Endothelial cell of umbilical vein (primary cell): ENCODE results near the gene UBR3. TPM values are rescaled to one million over a fixed set of nuclear protein-coding genes. Genes with fewer than 3 reads are reported as not detected.

Experiments
- BruUV-seq: library from RNA; stranded (reverse); fragments of 400-500 nt; replicated peaks from 2 replicates; lab custom pipeline; 2021; lab: Mats Ljungman, UMichigan
- CTCF ChIA-PET: fragments of 300-600, 350-600 bp; sonication (Branson Sonifier 250); formaldehyde crosslinking; loops from one replicate; lab custom pipeline; 2021; ENCODE audit warnings: antibody characterized with exemption, inconsistent platforms; lab: Charles Lee
- POLR2A ChIA-PET: fragments of 300-600, 350-600 bp; sonication (Branson Sonifier 250); formaldehyde crosslinking; loops from one replicate; lab custom pipeline; 2021; ENCODE audit warnings: antibody characterized with exemption, inconsistent platforms; lab: Charles Lee
- DNase-seq: peaks from one replicate; pipeline ENCODE4 v3.0.0-alpha.2; 2011; ENCODE audit warnings: low read depth, low spot score
- FAIRE-seq: peaks from 2 replicates; lab custom pipeline; 2011; peaks lifted over from hg19 to GRCh38; lab: Jason Lieb, UNC
- H2AFZ ChIP-seq: 2 replicates; pipeline ENCODE4 v1.6.0; 2012; ENCODE audit warnings: low read depth, low read length, control low read depth, inconsistent platforms
- H3K27ac ChIP-seq: 2 replicates; pipeline ENCODE4 v1.5.1; 2011; ENCODE audit warnings: low read depth, mild to moderate bottlenecking, control low read depth, low read length, moderate library complexity; ENCODE audit not compliant: insufficient read depth
- H3K27me3 ChIP-seq, 2 experiments: 2 replicates each; pipeline versions ENCODE4 v1.6.0 to v1.6.1; 2011; ENCODE audit warnings: low read length in 2 of 2, mixed read lengths in 1 of 2; ENCODE audit not compliant: control insufficient read depth in 2 of 2, insufficient read depth in 2 of 2
- H3K36me3 ChIP-seq, 2 experiments: 2 replicates in 1 of 2; 3 replicates in 1 of 2; pipeline ENCODE4 v1.5.1; 2011; ENCODE audit warnings: low read length in 2 of 2, mild to moderate bottlenecking in 1 of 2, moderate library complexity in 1 of 2; ENCODE audit not compliant: control insufficient read depth in 2 of 2, insufficient read depth in 2 of 2; ENCODE audit errors: extremely low read depth in 1 of 2
- H3K4me1 ChIP-seq: 3 replicates; pipeline ENCODE4 v1.5.1; 2011; ENCODE audit warnings: mild to moderate bottlenecking, low read length; ENCODE audit not compliant: control insufficient read depth, insufficient read depth; ENCODE audit errors: extremely low read depth
- H3K4me2 ChIP-seq: 2 replicates; pipeline ENCODE4 v1.6.1; 2011; ENCODE audit warnings: low read length, control low read depth, mixed read lengths; ENCODE audit not compliant: insufficient read depth
- H3K4me3 ChIP-seq, 3 experiments: fragments of 200-600 bp in 1 of 3; sonication (generic), shearing (Covaris generic) in 1 of 3; replicated peaks in 1 of 3; 2 replicates each; pipeline ENCODE4 v1.5.1; 2011 to 2016; ENCODE audit warnings: control low read depth in 3 of 3, low read length in 3 of 3, mild to moderate bottlenecking in 2 of 3, inconsistent platforms in 1 of 3, low read depth in 1 of 3, moderate library complexity in 1 of 3; ENCODE audit not compliant: insufficient read depth in 1 of 3
- H3K79me2 ChIP-seq: 2 replicates; pipeline ENCODE4 v1.6.0; 2012; ENCODE audit warnings: low read length, inconsistent platforms; ENCODE audit not compliant: control insufficient read depth, insufficient read depth
- H3K9ac ChIP-seq: replicated peaks from 2 replicates; pipeline ENCODE3; 2011; ENCODE audit warnings: low read length, control low read depth; ENCODE audit not compliant: insufficient read depth; ENCODE audit errors: extremely low read depth
- H3K9me1 ChIP-seq: replicated peaks from 3 replicates; pipeline ENCODE4 v1.6.0; 2011; ENCODE audit warnings: mild to moderate bottlenecking, low read length; ENCODE audit not compliant: control insufficient read depth, insufficient read depth; ENCODE audit errors: extremely low read depth
- H3K9me3 ChIP-seq: replicated peaks from 2 replicates; pipeline ENCODE4 v1.5.1; 2012; ENCODE audit warnings: low read length, inconsistent platforms; ENCODE audit not compliant: control insufficient read depth, insufficient read depth
- H4K20me1 ChIP-seq: replicated peaks from 2 replicates; pipeline ENCODE3; 2011; ENCODE audit warnings: mild to moderate bottlenecking, low read length; ENCODE audit not compliant: control insufficient read depth, insufficient read depth; ENCODE audit errors: extremely low read depth
- CTCF ChIP-seq, 2 donors: IDR thresholded peaks; 1 replicate in 1 of 2; 2 replicates in 1 of 2; pipeline ENCODE4 v1.5.1; 2011; ENCODE audit warnings: low read length in 2 of 2, mild to moderate bottlenecking in 2 of 2, moderate library complexity in 2 of 2, control low read depth in 1 of 2, inconsistent platforms in 1 of 2, low read depth in 1 of 2; ENCODE audit not compliant: insufficient read depth in 1 of 2; ENCODE audit errors: extremely low read depth in 1 of 2
- FOS ChIP-seq: IDR thresholded peaks from 2 replicates; pipeline ENCODE4 v1.6.1; 2011; ENCODE audit warnings: mild to moderate bottlenecking, low read length, moderate library complexity, borderline replicate concordance; ENCODE audit not compliant: insufficient read depth
- JUN ChIP-seq: IDR thresholded peaks from 2 replicates; pipeline ENCODE4 v1.6.1; 2011; ENCODE audit warnings: borderline replicate concordance, low read depth; ENCODE audit not compliant: insufficient read length, insufficient read depth
- MAX ChIP-seq: IDR thresholded peaks from 2 replicates; pipeline ENCODE4 v1.6.1; 2011; ENCODE audit not compliant: insufficient read depth, insufficient read length
- MYC ChIP-seq: IDR thresholded peaks from one replicate; pipeline ENCODE4 v1.6.1; 2011; ENCODE audit warnings: mild to moderate bottlenecking, low read depth, low read length
- POLR2A ChIP-seq: IDR thresholded peaks from 2 replicates; pipeline ENCODE4 v1.6.1; 2012; ENCODE audit warnings: low read depth, mild to moderate bottlenecking, control low read depth, low read length
- POLR2AphosphoS5 ChIP-seq: IDR thresholded peaks from 2 replicates; pipeline ENCODE4 v1.6.1; 2012; ENCODE audit warnings: low read depth, mild to moderate bottlenecking, control low read depth, low read length, moderate library complexity; ENCODE audit not compliant: insufficient read depth
- dilution Hi-C: fragments of 300-500 bp; cut with MboI; formaldehyde crosslinking; loops from one replicate; pipeline ENCODE4 v1.15.0; 2019; ENCODE audit warnings: low sequenced_read_pairs; ENCODE audit not compliant: extremely low pct_ligation_motif_present
- intact Hi-C: fragments of 100-400 bp; cut with micrococcal nuclease; formaldehyde crosslinking; loops from one replicate; pipeline ENCODE4 v1.10.0; 2022
- polyA plus RNA-seq, 4 experiments: library from polyadenylated mRNA; depleted of rRNA in 3 of 4; stranded (reverse) in 3 of 4; unstranded in 1 of 4; fragments of >200 nt; gene quantifications; 2 replicates each; pipeline versions ENCODE4 v1.2.1 to v1.2.3, GENCODE V29; 2011 to 2012; ENCODE audit warnings: missing spikeins in 1 of 4
- total RNA-seq: library from RNA; stranded (reverse); gene quantifications from 2 replicates; pipeline ENCODE4 v1.2.3, GENCODE V29; 2021

The UBR3 gene
- total and polyA plus RNA-seq, 2 donors (not counting 3 experiments of a cell fraction or from before 2014, with no cell fraction given), result 5.3 to 27.5 TPM

- H4K20me1 ChIP-seq, result no peaks in the 10 kb centered on the region
- no peak overlapping the region for H3K27ac ChIP-seq
- dilution Hi-C loops (no loop called here), intact Hi-C loops (no loop called here)
- H3K27me3 ChIP-seq, result no peaks in the 10 kb centered on the region
- no peaks in the 10 kb centered on the region for H3K9me1 ChIP-seq
- no peak overlapping the region for H3K4me2 ChIP-seq
- no peak overlapping the region for H3K4me3 ChIP-seq
- H3K9me3 ChIP-seq, result no peaks in the 10 kb centered on the region
- H2AFZ ChIP-seq, result no peak overlapping the region
- ChIA-PET CTCF (interaction anchor here (1.0 to 1.5 kb wide), 3 partner anchors 12 to 351 kb away, joined by 3 to 7 read pairs (median 4); partner anchors contain the start of gene METTL5), POLR2A (no interaction called here)
- peaks cover 8% of the 10 kb centered on the region for H3K4me1 ChIP-seq
- FAIRE-seq, result no peak
- H3K9ac ChIP-seq, result no peak overlapping the region
- BruUV-seq, result no TSS peak
- H3K36me3 ChIP-seq, result peaks cover 3 to 27% of the 10 kb centered on the region in 2 experiments
- DNase-seq, result no peak
- TF ChIP-seq CTCF (IDR thresholded peaks at IDR 0.05; ENCODE audit: extremely low read depth in 1 of 2, insufficient read depth in 1 of 2, low read depth in 1 of 2, low read length in 2 of 2) (no peak), FOS (no peak), POLR2AphosphoS5 (no peak), MAX (no peak), JUN (no peak), MYC (no peak), POLR2A (no peak)
- H3K79me2 ChIP-seq, result peaks cover 54% of the 10 kb centered on the region
Observed at GRCh38 chr2:169803480-169803879, 23.8 kb upstream of the UBR3 start.
